ENCODE data around the gene ZNF783.

DNA sequence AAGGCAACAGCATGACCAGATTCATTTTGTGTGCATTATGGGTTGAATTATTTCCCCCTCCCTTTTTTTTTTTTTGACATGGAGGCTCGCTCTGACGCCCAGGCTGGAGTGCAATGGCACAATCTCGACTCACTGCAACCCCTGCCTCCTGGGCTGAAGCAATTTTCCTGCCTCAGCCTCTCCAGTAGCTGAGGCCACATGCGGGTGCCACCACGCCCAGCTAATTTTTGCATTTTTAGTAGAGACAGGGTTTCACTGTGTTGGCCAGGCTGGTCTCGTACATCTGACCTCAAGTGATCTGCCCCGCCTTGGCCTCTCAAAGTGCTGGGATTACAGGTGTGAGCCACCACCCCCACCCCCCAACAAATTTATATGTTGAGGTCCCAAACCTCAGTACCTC is 42.0 kb downstream of the ZNF783 start:
- TF ChIP-seq, protein P1, sequence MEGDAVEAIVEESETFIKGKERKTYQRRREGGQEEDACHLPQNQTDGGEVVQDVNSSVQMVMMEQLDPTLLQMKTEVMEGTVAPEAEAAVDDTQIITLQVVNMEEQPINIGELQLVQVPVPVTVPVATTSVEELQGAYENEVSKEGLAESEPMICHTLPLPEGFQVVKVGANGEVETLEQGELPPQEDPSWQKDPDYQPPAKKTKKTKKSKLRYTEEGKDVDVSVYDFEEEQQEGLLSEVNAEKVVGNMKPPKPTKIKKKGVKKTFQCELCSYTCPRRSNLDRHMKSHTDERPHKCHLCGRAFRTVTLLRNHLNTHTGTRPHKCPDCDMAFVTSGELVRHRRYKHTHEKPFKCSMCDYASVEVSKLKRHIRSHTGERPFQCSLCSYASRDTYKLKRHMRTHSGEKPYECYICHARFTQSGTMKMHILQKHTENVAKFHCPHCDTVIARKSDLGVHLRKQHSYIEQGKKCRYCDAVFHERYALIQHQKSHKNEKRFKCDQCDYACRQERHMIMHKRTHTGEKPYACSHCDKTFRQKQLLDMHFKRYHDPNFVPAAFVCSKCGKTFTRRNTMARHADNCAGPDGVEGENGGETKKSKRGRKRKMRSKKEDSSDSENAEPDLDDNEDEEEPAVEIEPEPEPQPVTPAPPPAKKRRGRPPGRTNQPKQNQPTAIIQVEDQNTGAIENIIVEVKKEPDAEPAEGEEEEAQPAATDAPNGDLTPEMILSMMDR (conservative IDR thresholded peaks at IDR 0.05): no peak
- no peak for TF ChIP-seq EZH2 (IDR thresholded peaks at IDR 0.05; ENCODE audit: low read depth)

Data from PC-9 (cell line).